Neural cell (in vitro differentiated cells): ENCODE results near the gene HSPB6.
"Not testable (repeated sequence)": the region's sequence is repeated elsewhere in the genome, so short reads cannot be mapped to it uniquely, and the experiment has no call there.

Source experiments
- CTCF ChIP-seq: fragments of 450-650 bp; IDR thresholded peaks from 2 replicates; pipeline ENCODE4 v1.5.1; 2014; ENCODE audit warnings: antibody characterized with exemption, mild to moderate bottlenecking, moderate library complexity; ENCODE audit not compliant: poor library complexity, severe bottlenecking
- EP300 ChIP-seq: fragments of 450-650 bp; conservative IDR thresholded peaks from 2 replicates; pipeline ENCODE4 v1.6.1; 2014; ENCODE audit warnings: antibody characterized with exemption, mild to moderate bottlenecking, moderate library complexity; ENCODE audit not compliant: poor library complexity, severe bottlenecking
- EZH2 ChIP-seq: fragments of 200-600, 300-800 bp; shearing (Covaris generic), sonication (generic); IDR thresholded peaks from 2 replicates; pipeline ENCODE4 v1.6.1; 2014; ENCODE audit warnings: antibody characterized with exemption, low read length, borderline replicate concordance, mild to moderate bottlenecking; ENCODE audit not compliant: insufficient read depth, poor library complexity, severe bottlenecking
- MXI1 ChIP-seq: fragments of 450-650 bp; conservative IDR thresholded peaks from 2 replicates; pipeline ENCODE4 v1.6.1; 2014; ENCODE audit warnings: antibody characterized with exemption, mild to moderate bottlenecking; ENCODE audit not compliant: poor library complexity, severe bottlenecking
- POLR2AphosphoS5 ChIP-seq: IDR thresholded peaks from 2 replicates; pipeline ENCODE4 v1.6.1; 2012
- REST ChIP-seq: IDR thresholded peaks from 2 replicates; pipeline ENCODE4 v1.6.1; 2012; ENCODE audit warnings: borderline replicate concordance
- TAF1 ChIP-seq: IDR thresholded peaks from 2 replicates; pipeline ENCODE4 v1.6.1; 2012; ENCODE audit warnings: low read depth

GRCh38 chr19:35795564-35795963, 38.7 kb upstream of the HSPB6 start:
- TF ChIP-seq POLR2AphosphoS5, CTCF, EZH2, MXI1, TAF1, EP300, REST: not testable (repeated sequence)
